SIG-M5 treated with dmso at 0.1 percent for 504 hours (cell line): Measurements from ENCODE around the gene DOK6.

ENCODE experiments used
- DNase-seq: peaks from one replicate; lab custom pipeline; 2025; ENCODE audit not compliant: unreplicated experiment; lab: John Stamatoyannopoulos, UW

DOK6 gene

DNA sequence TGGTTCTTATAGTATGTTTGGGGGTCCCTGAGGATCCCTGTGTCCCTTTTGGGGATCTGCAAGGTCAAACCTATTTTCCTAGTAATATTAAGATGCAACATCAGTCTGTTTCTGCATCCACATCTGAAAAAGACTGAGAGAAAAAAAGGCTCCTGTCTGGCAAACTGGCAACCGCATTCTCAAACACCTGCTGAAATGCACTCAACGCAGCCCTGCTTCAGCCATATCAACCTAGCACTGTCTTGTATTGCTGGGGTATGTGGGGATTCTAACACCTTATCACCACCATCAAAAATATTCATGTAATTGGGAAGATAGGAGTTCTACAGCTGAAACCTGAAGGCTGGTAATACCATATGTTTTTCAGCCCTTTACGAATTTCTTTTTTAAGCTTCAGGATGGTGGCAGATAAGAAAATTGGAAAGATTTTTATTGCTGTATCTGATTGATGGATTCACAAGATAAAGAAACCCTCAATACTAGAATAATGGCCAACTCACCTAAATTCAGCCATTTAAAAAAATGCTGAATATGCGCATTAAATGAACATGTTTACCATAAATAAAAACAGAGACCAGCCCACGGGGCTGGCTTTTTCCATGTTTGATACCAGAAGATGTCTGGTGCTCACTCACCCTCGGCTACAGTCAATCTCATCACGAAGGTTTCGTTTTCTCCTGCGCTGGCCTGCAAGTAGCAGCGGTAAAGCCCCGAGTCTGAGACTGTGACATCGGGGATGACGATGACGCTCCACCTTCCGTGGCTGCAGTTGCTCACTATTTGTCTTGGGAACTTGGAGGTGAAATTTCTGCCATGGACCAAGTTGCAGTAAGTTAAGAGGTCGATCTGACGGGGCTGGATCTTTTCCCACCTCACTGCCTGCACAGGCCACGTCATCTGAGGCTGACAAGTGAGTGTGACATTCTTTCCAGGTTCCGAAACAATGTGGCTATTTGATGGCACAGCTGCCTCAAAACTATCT, 494.7 kb downstream of the DOK6 start:
- no peak for DNase-seq

DNA sequence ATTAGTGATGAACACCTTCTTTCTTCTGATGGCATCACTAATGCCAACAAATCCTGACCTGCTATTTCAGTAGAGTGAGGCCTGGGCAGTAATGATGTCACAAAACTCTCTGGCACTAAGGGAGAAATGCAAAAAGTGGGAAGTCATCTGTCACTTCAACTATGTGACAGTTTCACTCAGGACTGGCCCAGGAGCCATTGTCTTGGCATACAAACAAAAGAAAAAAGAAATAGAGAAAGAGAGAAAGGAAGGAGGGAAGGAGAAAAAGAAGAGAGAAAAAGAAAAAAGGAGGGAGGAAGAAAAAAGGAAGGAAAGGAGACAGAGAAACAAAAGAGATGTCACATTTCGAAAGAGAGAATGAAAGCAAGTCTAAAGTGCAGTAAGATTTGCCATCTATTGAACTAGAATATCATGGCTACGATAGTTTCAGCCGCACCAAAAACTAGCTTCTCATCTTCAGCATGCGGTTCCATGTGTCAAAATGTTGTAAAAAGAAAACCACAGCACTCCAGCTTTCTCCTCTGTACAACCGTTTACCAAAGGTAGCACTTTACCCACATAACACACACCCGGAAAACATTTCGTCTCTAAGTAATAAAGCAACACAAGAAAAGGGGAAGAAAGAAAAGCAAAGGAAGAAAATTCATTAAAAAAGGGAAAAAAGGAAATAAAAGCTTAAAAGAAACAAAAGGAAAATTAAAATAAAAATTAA, 496.9 kb downstream of the DOK6 start:
- no peak for DNase-seq

DNA sequence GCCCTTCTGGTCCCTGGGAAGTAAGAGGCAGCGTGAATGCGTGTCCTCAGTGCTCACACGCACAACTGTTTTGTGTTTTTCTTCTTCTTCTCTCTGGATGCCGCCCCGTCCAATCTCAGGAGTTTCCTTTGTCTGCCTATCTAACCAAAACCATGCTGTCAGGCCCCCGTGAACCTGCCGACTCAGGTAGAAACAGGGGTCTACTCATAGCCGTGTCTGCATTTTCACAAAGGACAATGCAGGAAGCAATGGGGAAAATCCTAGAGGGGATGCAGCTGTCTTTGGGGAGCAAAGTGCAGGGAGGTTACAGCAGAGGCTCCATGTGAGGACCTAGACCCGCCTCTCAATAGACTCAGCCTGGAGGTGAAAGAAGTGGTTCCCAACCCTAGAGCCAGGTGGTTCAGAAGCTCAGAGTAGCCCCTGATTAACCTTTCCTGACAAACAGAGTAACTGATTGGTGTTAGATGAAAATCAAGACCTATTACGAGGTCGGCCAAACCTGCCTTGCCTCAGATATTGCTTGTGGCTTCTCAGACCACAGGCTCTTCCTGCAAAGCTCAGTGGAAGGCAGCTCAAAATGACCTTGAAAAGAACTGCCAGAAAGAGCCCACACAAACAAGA, 497.7 kb downstream of the DOK6 start:
- DNase-seq = no peak
